ENCODE measurements around the gene SPTSSB.

DNA sequence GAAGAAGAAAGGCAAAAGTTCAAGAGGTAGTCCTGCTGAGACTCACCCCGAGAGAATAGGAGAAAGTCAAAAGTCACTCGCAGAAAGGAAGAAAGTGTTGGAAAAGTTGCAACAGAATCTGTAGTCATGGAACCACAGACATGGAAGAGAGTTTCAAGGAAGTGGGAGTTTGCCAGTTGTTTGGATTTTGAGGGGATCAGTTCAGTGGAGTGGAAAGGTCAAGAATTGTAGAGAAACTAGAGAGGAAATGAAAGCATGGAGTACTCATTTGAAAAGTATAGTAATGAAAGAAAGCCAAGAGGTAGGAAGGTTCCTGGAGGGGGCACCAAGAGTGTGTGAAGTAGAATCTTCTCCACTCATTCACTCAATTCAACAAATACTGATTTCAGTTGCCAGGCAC is 34.7 kb downstream of the SPTSSB start:
- TF ChIP-seq, protein P1, sequence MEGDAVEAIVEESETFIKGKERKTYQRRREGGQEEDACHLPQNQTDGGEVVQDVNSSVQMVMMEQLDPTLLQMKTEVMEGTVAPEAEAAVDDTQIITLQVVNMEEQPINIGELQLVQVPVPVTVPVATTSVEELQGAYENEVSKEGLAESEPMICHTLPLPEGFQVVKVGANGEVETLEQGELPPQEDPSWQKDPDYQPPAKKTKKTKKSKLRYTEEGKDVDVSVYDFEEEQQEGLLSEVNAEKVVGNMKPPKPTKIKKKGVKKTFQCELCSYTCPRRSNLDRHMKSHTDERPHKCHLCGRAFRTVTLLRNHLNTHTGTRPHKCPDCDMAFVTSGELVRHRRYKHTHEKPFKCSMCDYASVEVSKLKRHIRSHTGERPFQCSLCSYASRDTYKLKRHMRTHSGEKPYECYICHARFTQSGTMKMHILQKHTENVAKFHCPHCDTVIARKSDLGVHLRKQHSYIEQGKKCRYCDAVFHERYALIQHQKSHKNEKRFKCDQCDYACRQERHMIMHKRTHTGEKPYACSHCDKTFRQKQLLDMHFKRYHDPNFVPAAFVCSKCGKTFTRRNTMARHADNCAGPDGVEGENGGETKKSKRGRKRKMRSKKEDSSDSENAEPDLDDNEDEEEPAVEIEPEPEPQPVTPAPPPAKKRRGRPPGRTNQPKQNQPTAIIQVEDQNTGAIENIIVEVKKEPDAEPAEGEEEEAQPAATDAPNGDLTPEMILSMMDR (IDR thresholded peaks at IDR 0.05; ENCODE audit: insufficient read depth, low read depth, low read length), result no peak
- no peak for TF ChIP-seq EZH2 (IDR thresholded peaks at IDR 0.05; ENCODE audit: insufficient read depth, low read length)
